ENCODE data around the gene TMEM240.

TMEM240 gene

GRCh38 chr1:1574721-1575537, 34.5 kb upstream of the TMEM240 start, which contains the start of gene SSU72:
SSU72 (minus strand) TSS chr1:1574863; CDS start chr1:1574557, 306 bp downstream.
- peak; percentile 54 for DNase-seq (ENCODE audit: low read depth, low spot score)
- ChIA-PET POLR2A (no interaction called here), CTCF (no interaction called here)
- TF ChIP-seq, protein P1, sequence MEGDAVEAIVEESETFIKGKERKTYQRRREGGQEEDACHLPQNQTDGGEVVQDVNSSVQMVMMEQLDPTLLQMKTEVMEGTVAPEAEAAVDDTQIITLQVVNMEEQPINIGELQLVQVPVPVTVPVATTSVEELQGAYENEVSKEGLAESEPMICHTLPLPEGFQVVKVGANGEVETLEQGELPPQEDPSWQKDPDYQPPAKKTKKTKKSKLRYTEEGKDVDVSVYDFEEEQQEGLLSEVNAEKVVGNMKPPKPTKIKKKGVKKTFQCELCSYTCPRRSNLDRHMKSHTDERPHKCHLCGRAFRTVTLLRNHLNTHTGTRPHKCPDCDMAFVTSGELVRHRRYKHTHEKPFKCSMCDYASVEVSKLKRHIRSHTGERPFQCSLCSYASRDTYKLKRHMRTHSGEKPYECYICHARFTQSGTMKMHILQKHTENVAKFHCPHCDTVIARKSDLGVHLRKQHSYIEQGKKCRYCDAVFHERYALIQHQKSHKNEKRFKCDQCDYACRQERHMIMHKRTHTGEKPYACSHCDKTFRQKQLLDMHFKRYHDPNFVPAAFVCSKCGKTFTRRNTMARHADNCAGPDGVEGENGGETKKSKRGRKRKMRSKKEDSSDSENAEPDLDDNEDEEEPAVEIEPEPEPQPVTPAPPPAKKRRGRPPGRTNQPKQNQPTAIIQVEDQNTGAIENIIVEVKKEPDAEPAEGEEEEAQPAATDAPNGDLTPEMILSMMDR (IDR thresholded peaks at IDR 0.05; ENCODE audit: insufficient read depth, low read length, missing control alignments): no peak
- H3K4me3 ChIP-seq (ENCODE audit: low read depth, low read length): peak within 1 kb of the TSS; percentile 98

DNA sequence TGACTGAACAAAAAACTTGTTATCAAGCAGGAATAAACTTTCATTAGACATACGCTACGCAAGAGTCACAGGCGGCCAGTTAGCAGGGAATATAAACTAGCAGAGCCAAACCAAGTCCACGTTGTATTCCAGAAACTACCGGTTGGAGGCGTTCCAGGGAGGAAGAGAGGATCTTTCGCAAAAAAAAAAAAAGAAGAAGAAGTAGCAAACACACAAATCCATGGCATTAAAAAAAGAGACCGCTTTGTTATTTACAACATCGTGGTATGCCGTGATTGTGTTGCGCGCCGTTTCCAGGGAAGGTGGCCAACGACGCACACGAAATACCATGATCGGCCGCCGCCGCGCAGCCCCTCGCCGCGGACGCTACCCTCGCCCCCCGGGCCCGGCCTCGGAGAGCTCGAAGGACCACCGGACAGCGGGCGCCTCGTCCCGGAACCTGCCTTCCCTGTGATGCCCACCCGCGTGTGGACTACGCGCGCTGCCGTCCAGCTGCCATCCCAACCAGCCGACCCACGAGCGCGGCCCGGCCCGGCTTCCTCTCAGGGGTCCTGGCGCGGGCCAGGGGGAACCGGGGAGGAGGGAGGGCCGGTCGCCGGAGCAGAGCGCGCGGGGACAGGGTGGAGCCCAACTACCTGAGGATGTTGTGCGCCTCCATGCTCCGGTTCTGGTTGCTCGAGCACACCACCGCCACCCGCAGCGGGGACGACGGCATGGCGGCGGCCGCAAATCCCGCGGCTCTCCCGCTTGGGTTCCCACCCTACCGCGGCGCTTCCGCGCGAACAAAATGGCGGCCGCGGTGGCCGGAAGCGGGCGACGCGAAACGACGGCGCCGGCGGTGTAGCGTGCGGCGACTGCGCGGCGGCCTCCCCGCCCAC, 33.7 kb upstream of the TMEM240 start:
- CTCF ChIA-PET: interaction anchor here (1.0 kb wide), 1 partner anchor 10 kb away, joined by 4 read pairs; no protein-coding TSS in a partner anchor
- POLR2A ChIA-PET: no interaction called here
- no peak for DNase-seq (ENCODE audit: low read depth, low spot score)
- TF ChIP-seq, protein P1 (IDR thresholded peaks at IDR 0.05; ENCODE audit: insufficient read depth, low read length, missing control alignments): no peak
- peak overlapping the region; percentile 98 for H3K4me3 ChIP-seq (ENCODE audit: low read depth, low read length)

DNA sequence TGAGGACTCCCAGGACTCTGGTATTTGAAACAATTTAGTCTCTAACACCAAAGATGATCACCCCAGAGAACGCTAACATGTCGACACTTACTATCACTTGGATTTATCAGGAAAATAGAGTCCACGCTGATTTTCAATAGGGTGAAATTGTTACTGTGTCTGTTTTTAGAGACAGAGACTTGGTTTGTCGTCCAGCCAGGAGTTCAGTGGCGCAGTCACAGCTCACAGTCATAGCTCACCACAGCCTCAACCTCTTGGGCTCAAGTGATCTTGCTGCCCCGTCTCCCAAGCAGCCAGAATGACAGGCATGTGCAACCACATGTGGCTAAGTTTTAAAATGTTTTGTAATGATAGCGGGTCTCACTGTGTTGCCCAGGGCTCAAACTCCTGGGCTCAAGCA, 28.9 kb upstream of the TMEM240 start:
- POLR2A ChIA-PET: no interaction called here
- TF ChIP-seq, protein P1 (IDR thresholded peaks at IDR 0.05; ENCODE audit: insufficient read depth, low read length, missing control alignments): no peak
- DNase-seq (ENCODE audit: low read depth, low spot score): no peak
- CTCF ChIA-PET: no interaction called here
- H3K4me3 ChIP-seq (ENCODE audit: low read depth, low read length): no peak overlapping the region

DNA sequence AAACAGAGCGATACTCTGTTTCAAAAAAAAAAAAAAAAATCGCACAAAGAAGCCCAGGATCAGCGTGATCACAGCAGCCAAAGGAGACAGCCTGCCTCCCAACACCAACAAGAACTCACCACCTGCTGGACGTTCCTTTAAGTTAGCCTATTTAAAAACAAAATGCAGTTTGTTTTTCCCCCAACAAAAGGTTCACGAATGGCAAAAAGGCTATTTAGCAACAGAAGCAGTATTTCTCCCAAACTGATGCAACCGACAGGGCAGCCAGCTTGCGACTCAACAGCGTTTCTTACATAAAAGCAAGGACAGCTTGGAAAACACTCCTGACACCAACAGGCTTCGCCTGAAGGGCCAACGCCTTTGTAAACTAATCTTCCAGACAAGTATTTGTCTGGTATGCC, 27.5 kb upstream of the TMEM240 start:
- TF ChIP-seq, protein P1 (IDR thresholded peaks at IDR 0.05; ENCODE audit: insufficient read depth, low read length, missing control alignments): no peak
- CTCF ChIA-PET: no interaction called here
- POLR2A ChIA-PET: no interaction called here
- DNase-seq (ENCODE audit: low read depth, low spot score): no peak
- H3K4me3 ChIP-seq (ENCODE audit: low read depth, low read length): no peak overlapping the region

GRCh38 chr1:1567152-1567875, 26.9 kb upstream of the TMEM240 start:
- POLR2A ChIA-PET: no interaction called here
- TF ChIP-seq, protein P1 (IDR thresholded peaks at IDR 0.05; ENCODE audit: insufficient read depth, low read length, missing control alignments): no peak
- DNase-seq (ENCODE audit: low read depth, low spot score): no peak
- CTCF ChIA-PET: no interaction called here
- no peak overlapping the region for H3K4me3 ChIP-seq (ENCODE audit: low read depth, low read length)
